ENCODE results near the gene CEP85. TPM values are rescaled to one million over a fixed set of nuclear protein-coding genes. Genes with fewer than 3 reads are reported as not detected.

The CEP85 gene
- total RNA-seq, 1 donor from 2014 or later, result 10.2 TPM

- H3K9me3 ChIP-seq, result no peaks in the 10 kb centered on the region
- H3K4me1 ChIP-seq, result peaks cover 12% of the 10 kb centered on the region
- no peaks in the 10 kb centered on the region for H3K27me3 ChIP-seq (ENCODE audit: low read depth)
- H3K4me3 ChIP-seq, result no peak overlapping the region
- no peak overlapping the region for H3K27ac ChIP-seq
- no peak for TF ChIP-seq CTCF (IDR thresholded peaks at IDR 0.05)
- peaks cover 18% of the 10 kb centered on the region for H3K36me3 ChIP-seq
- no peak for DNase-seq
- ATAC-seq, result no peak
- intact Hi-C loops (cut with DNase I), result no loop called here
These were observed 88.0 kb downstream of the CEP85 start for GRCh38 chr1:26322042-26322331.

- intact Hi-C loops (cut with DNase I), result no loop called here
- no peak for TF ChIP-seq CTCF (IDR thresholded peaks at IDR 0.05)
- peaks cover 18% of the 10 kb centered on the region for H3K36me3 ChIP-seq
These were observed 89.4 kb downstream of the CEP85 start for GRCh38 chr1:26323382-26323781.

GRCh38 chr1:26324550-26324949, 90.5 kb downstream of the CEP85 start:
- ATAC-seq, result no peak
- Histone ChIP-seq H3K4me1 (peaks cover 12% of the 10 kb centered on the region), H3K36me3 (peaks cover 18% of the 10 kb centered on the region), H3K27me3 (ENCODE audit: low read depth) (no peaks in the 10 kb centered on the region), H3K4me3 (no peak overlapping the region), H3K27ac (no peak overlapping the region), H3K9me3 (no peaks in the 10 kb centered on the region)
- intact Hi-C loops (cut with DNase I), result no loop called here
- no peak for DNase-seq
- TF ChIP-seq CTCF (IDR thresholded peaks at IDR 0.05), result no peak

More at GRCh38 chr1:26323382-26323781, 89.4 kb downstream of the CEP85 start:
- no peaks in the 10 kb centered on the region for H3K9me3 ChIP-seq
- DNase-seq (no peak), ATAC-seq (no peak)
- peaks cover 12% of the 10 kb centered on the region for H3K4me1 ChIP-seq
- H3K27ac ChIP-seq, result no peak overlapping the region
- H3K4me3 ChIP-seq, result no peak overlapping the region
- no peaks in the 10 kb centered on the region for H3K27me3 ChIP-seq (ENCODE audit: low read depth)

- no peak for TF ChIP-seq CTCF (IDR thresholded peaks at IDR 0.05)
- Histone ChIP-seq H3K27ac (no peak overlapping the region), H3K27me3 (ENCODE audit: low read depth) (no peaks in the 10 kb centered on the region), H3K36me3 (peaks cover 10% of the 10 kb centered on the region), H3K4me3 (no peak overlapping the region), H3K4me1 (no peaks in the 10 kb centered on the region), H3K9me3 (no peaks in the 10 kb centered on the region)
- ATAC-seq (no peak), DNase-seq (no peak)
- intact Hi-C loops (cut with DNase I), result no loop called here
These were observed 94.0 kb downstream of the CEP85 start for GRCh38 chr1:26327956-26328362.

Other genes with a start within 250 kb of the CEP85 start
- 19.4 TPM for gene PAFAH2, start 236.1 kb upstream of the CEP85 start, total RNA-seq
- gene EXTL1, start 212.4 kb upstream of the CEP85 start, total RNA-seq, result 0.24 TPM
- not detected for gene SLC30A2, start 188.1 kb upstream of the CEP85 start, total RNA-seq
- 0.53 TPM for gene TRIM63, start 166.6 kb upstream of the CEP85 start, total RNA-seq
- gene PDIK1L, start 122.4 kb upstream of the CEP85 start, total RNA-seq, result 11.8 TPM
- 3.8 TPM for gene FAM110D, start 75.1 kb upstream of the CEP85 start, total RNA-seq
- not detected for gene C1orf232, start 65.2 kb upstream of the CEP85 start, total RNA-seq
- 18.0 TPM for gene ZNF593, start 64.3 kb upstream of the CEP85 start, total RNA-seq
- not detected for gene ZNF593OS, start 62.4 kb upstream of the CEP85 start, total RNA-seq
- gene CNKSR1, start 56.7 kb upstream of the CEP85 start, total RNA-seq, result 25.0 TPM
- gene CATSPER4, start 43.6 kb upstream of the CEP85 start, total RNA-seq, result not detected
- gene SH3BGRL3, start 45.9 kb downstream of the CEP85 start, total RNA-seq, result 204 TPM
- 65.1 TPM for gene UBXN11, start 72.4 kb downstream of the CEP85 start, total RNA-seq
- 541 TPM for gene CD52, start 83.8 kb downstream of the CEP85 start, total RNA-seq
- gene CRYBG2, start 119.9 kb downstream of the CEP85 start, total RNA-seq, result 2.1 TPM
- 1.2 TPM for gene ZNF683, start 138.6 kb downstream of the CEP85 start, total RNA-seq
- not detected for gene LIN28A, start 176.6 kb downstream of the CEP85 start, total RNA-seq
- gene DHDDS, start 198.1 kb downstream of the CEP85 start, total RNA-seq, result 37.2 TPM
- gene HMGN2, start 238.2 kb downstream of the CEP85 start, total RNA-seq, result 326 TPM

Data from lower lobe of right lung (tissue), 2 donors.